Kidney capillary endothelial cell (primary cell): ENCODE data around the gene PHYHIPL.
A peak's percentile ranks its signal among the peaks of the same experiment; 100 is the strongest.
"Not testable (repeated sequence)": the region's sequence is repeated elsewhere in the genome, so short reads cannot be mapped to it uniquely, and the experiment has no call there.

Experiments used
- DNase-seq: peaks from one replicate; pipeline ENCODE4 v3.0.0-alpha.2; 2018; ENCODE audit warnings: low spot score

The PHYHIPL gene

GRCh38 chr10:59206204-59206720 is 29.8 kb downstream of the PHYHIPL start:
- no peak for DNase-seq

- DNase-seq, result no peak
These were observed 35.9 kb downstream of the PHYHIPL start for GRCh38 chr10:59212301-59212798.

GRCh38 chr10:59214160-59214559 is 37.7 kb downstream of the PHYHIPL start:
- DNase-seq, result no peak

- no peak for DNase-seq
These were observed 39.9 kb downstream of the PHYHIPL start for GRCh38 chr10:59216178-59216869.

GRCh38 chr10:59222788-59223187 is 46.3 kb downstream of the PHYHIPL start:
- DNase-seq, result no peak

GRCh38 chr10:59223597-59223996 is 47.2 kb downstream of the PHYHIPL start:
- DNase-seq, result not testable (repeated sequence)

- DNase-seq, result no peak
These were observed 48.8 kb downstream of the PHYHIPL start for GRCh38 chr10:59225211-59225610.

- no peak for DNase-seq
These were observed 50.8 kb downstream of the PHYHIPL start for GRCh38 chr10:59227136-59227673.

- DNase-seq, result no peak
These were observed 53.0 kb downstream of the PHYHIPL start for GRCh38 chr10:59229441-59229840.

- DNase-seq, result no peak
These were observed 57.8 kb downstream of the PHYHIPL start for GRCh38 chr10:59234194-59234593.

- peak; percentile 38 for DNase-seq
These were observed 58.5 kb downstream of the PHYHIPL start for GRCh38 chr10:59234816-59235429.

- no peak for DNase-seq
These were observed 59.7 kb downstream of the PHYHIPL start for GRCh38 chr10:59236064-59236697.

- DNase-seq, result no peak
These were observed 61.3 kb downstream of the PHYHIPL start for GRCh38 chr10:59237775-59238174.

- DNase-seq, result not testable (repeated sequence)
These were observed 62.7 kb downstream of the PHYHIPL start for GRCh38 chr10:59239108-59239507.

- peak; percentile 68 for DNase-seq
These were observed 64.2 kb downstream of the PHYHIPL start for GRCh38 chr10:59240582-59241183.

- no peak for DNase-seq
These were observed 65.6 kb downstream of the PHYHIPL start for GRCh38 chr10:59242057-59242456.

- DNase-seq, result no peak
These were observed 66.5 kb downstream of the PHYHIPL start for GRCh38 chr10:59242991-59243390.

- DNase-seq, result no peak
These were observed 67.3 kb downstream of the PHYHIPL start for GRCh38 chr10:59243611-59244195.

- no peak for DNase-seq
These were observed 68.4 kb downstream of the PHYHIPL start for GRCh38 chr10:59244871-59245270.

- no peak for DNase-seq
These were observed 69.2 kb downstream of the PHYHIPL start for GRCh38 chr10:59245686-59246085.

GRCh38 chr10:59252491-59252890 is 76.0 kb downstream of the PHYHIPL start:
- DNase-seq, result no peak

- no peak for DNase-seq
These were observed 79.0 kb downstream of the PHYHIPL start for GRCh38 chr10:59255463-59255862.
